K562 (cell line): ENCODE data around the gene WNT3. TPM values are rescaled to one million over a fixed set of nuclear protein-coding genes. Genes with fewer than 3 reads are reported as not detected.
A peak's percentile ranks its signal among the peaks of the same experiment; 100 is the strongest.

Experiments
- BCOR ChIP-seq: fragments of 450-650 bp; IDR thresholded peaks from 2 replicates; pipeline ENCODE4 v1.6.1; 2016
- ESRRB ChIP-seq: fragments of 250-450 bp; sonication (Bioruptor Pico); IDR thresholded peaks from 2 replicates; pipeline ENCODE4 v1.5.0; 2020; ENCODE audit warnings: mild to moderate bottlenecking, moderate library complexity, borderline replicate concordance
- GABPB2 ChIP-seq: fragments of 250-450 bp; sonication (Bioruptor Pico); conservative IDR thresholded peaks from 2 replicates; pipeline ENCODE4 v1.5.1; 2021; ENCODE audit warnings: mild to moderate bottlenecking
- HNRNPUL1 ChIP-seq: fragments of 200-400 bp; formaldehyde crosslinking; IDR thresholded peaks from 2 replicates; pipeline ENCODE4 v1.6.1; 2017; ENCODE audit warnings: low read length
- MTA2 ChIP-seq: fragments of 450-650 bp; IDR thresholded peaks from 2 replicates; pipeline ENCODE4 v1.6.1; 2016; ENCODE audit warnings: low read depth
- NR3C1 ChIP-seq: sonication (generic); formaldehyde crosslinking; IDR thresholded peaks from 2 replicates; pipeline ENCODE4 v1.8.1; 2022; ENCODE audit warnings: missing genetic modification reagents
- polyA plus RNA-seq, 8 experiments: library from polyadenylated mRNA; depleted of rRNA in 4 of 8; stranded (reverse) in 5 of 8; unstranded in 3 of 8; fragments of >200 nt; fragmentation: Nextera tagmentation in 2 of 8; fragmentation: Illumina TruSeq in 1 of 8; extraction: Ambion mirVana in 2 of 8; extraction: Trizol in 1 of 8; gene quantifications; 2 replicates each; pipeline versions ENCODE4 v1.2.1 to v1.2.3, GENCODE V29; 2011 to 2014; ENCODE audit warnings: inconsistent platforms in 1 of 8, missing spikeins in 1 of 8
- total RNA-seq, 7 experiments: library from RNA; depleted of rRNA in 6 of 7; stranded (reverse); fragments of >200 nt in 6 of 7; fragmentation: Illumina TruSeq in 2 of 7; extraction: Trizol in 2 of 7; gene quantifications; 2 replicates each; pipeline versions ENCODE4 v1.2.1 to v1.2.3, GENCODE V29; 2011 to 2021; ENCODE audit warnings: low replicate concordance in 1 of 7
- TF ChIP-seq, protein P1 (sequence below): IDR thresholded peaks from 3 replicates; pipeline ENCODE4 v1.6.1; 2011; ENCODE audit warnings: borderline replicate concordance, mild to moderate bottlenecking; ENCODE audit not compliant: insufficient read length, insufficient read depth
- TF ChIP-seq, protein P2 (sequence below): fragments of 450-650 bp; formaldehyde crosslinking; IDR thresholded peaks from 2 replicates; pipeline ENCODE4 v1.4.0; 2020; ENCODE audit warnings: mild to moderate bottlenecking, moderate library complexity
- TF ChIP-seq, protein P3 (sequence below): fragments of 450-650 bp; conservative IDR thresholded peaks from 2 replicates; pipeline ENCODE4 v1.6.1; 2016; ENCODE audit warnings: missing genetic modification characterization, low read depth, mild to moderate bottlenecking, missing compliant biosample characterization, moderate library complexity
- TF ChIP-seq, protein P4 (sequence below), 3 experiments: IDR thresholded peaks in 2 of 3; conservative IDR thresholded peaks in 1 of 3; 2 replicates each; pipeline ENCODE4 v1.5.1; 2011 to 2012; ENCODE audit warnings: low read length in 3 of 3, mild to moderate bottlenecking in 3 of 3, control low read depth in 2 of 3, improper control_type of control experiment in 1 of 3, inconsistent platforms in 1 of 3, low read depth in 1 of 3, mixed read lengths in 1 of 3, moderate library complexity in 1 of 3; ENCODE audit not compliant: insufficient read depth in 2 of 3

The WNT3 gene
- total and polyA plus RNA-seq, 9 of the 15 experiments (the other 6 are each of a cell fraction or from before 2014, with no cell fraction given) = 1.5 to 6.1 (median 3.3) TPM

DNA sequence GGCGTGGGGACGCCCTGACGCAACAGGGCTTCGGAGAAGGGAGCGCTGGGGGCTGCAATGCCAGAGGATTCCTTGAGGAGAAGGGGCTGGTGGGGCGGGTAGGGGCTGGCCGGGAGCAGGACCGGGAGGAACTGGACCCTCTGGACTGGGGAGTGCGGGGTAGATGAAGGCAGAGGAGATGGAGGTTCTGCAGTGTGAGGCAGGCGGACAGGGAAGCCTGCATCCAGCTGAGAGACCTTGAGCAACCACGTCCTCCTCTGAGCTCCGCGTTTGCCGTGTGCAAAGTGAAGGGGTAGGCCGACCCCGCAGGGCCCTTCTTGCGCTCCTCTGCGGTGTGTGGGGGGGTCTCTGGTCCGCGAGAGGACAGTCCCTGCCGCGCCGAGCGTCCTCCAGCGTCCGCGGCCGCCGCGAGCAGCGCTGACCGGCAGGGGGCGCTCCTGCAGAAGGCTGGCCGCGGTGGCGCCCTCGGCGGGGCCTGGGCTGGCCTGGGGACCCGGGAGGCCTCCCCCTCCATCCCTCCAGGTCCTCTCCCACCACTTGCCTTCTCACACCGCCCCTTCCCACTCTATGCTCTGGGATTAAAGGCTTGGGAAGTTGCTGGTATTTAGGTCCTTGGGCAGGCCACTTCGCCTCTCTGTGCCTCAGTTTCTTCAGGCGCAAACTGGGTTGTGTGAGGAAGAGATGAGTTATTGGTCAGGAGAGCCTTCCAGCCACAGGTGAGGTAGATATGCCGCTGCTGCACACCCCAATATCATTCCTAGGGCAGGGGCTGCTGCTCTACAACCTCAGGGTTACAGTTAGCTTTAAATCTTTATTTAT, 23.3 kb upstream of the WNT3 start (continued):
- TF ChIP-seq, protein P1, sequence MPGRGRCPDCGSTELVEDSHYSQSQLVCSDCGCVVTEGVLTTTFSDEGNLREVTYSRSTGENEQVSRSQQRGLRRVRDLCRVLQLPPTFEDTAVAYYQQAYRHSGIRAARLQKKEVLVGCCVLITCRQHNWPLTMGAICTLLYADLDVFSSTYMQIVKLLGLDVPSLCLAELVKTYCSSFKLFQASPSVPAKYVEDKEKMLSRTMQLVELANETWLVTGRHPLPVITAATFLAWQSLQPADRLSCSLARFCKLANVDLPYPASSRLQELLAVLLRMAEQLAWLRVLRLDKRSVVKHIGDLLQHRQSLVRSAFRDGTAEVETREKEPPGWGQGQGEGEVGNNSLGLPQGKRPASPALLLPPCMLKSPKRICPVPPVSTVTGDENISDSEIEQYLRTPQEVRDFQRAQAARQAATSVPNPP = no peak
- TF ChIP-seq MTA2 = no peak
- no peak for TF ChIP-seq ESRRB
- TF ChIP-seq, protein P2, sequence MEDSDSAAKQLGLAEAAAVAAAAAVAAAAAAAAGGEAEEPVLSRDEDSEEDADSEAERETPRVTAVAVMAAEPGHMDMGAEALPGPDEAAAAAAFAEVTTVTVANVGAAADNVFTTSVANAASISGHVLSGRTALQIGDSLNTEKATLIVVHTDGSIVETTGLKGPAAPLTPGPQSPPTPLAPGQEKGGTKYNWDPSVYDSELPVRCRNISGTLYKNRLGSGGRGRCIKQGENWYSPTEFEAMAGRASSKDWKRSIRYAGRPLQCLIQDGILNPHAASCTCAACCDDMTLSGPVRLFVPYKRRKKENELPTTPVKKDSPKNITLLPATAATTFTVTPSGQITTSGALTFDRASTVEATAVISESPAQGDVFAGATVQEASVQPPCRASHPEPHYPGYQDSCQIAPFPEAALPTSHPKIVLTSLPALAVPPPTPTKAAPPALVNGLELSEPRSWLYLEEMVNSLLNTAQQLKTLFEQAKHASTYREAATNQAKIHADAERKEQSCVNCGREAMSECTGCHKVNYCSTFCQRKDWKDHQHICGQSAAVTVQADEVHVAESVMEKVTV (CRISPR knock-in tag) = 0 out of 2 replicates have a peak, but pooled peaks have one; percentile 25
- no peak for TF ChIP-seq GABPB2 (CRISPR knock-in tag)
- TF ChIP-seq, protein P3, sequence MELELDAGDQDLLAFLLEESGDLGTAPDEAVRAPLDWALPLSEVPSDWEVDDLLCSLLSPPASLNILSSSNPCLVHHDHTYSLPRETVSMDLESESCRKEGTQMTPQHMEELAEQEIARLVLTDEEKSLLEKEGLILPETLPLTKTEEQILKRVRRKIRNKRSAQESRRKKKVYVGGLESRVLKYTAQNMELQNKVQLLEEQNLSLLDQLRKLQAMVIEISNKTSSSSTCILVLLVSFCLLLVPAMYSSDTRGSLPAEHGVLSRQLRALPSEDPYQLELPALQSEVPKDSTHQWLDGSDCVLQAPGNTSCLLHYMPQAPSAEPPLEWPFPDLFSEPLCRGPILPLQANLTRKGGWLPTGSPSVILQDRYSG (tag) = no peak
- no peak for TF ChIP-seq NR3C1 (CRISPR knock-in tag)
- TF ChIP-seq BCOR = peak; percentile 56; the same call in 1 of the 2 replicates
- TF ChIP-seq, protein P4, sequence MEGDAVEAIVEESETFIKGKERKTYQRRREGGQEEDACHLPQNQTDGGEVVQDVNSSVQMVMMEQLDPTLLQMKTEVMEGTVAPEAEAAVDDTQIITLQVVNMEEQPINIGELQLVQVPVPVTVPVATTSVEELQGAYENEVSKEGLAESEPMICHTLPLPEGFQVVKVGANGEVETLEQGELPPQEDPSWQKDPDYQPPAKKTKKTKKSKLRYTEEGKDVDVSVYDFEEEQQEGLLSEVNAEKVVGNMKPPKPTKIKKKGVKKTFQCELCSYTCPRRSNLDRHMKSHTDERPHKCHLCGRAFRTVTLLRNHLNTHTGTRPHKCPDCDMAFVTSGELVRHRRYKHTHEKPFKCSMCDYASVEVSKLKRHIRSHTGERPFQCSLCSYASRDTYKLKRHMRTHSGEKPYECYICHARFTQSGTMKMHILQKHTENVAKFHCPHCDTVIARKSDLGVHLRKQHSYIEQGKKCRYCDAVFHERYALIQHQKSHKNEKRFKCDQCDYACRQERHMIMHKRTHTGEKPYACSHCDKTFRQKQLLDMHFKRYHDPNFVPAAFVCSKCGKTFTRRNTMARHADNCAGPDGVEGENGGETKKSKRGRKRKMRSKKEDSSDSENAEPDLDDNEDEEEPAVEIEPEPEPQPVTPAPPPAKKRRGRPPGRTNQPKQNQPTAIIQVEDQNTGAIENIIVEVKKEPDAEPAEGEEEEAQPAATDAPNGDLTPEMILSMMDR (IDR thresholded peaks at IDR 0.05 in 2 of 3, conservative IDR thresholded peaks at IDR 0.05 in 1 of 3; ENCODE audit: insufficient read depth in 2 of 3, low read depth in 1 of 3, low read length in 3 of 3) = peak; percentile 79 to 92 (median 90)
- TF ChIP-seq HNRNPUL1 = no peak
